Endothelial cell of umbilical vein (primary cell): ENCODE results near the gene LDLRAD4. TPM values are rescaled to one million over a fixed set of nuclear protein-coding genes. Genes with fewer than 3 reads are reported as not detected.

Source experiments
- BruUV-seq: library from RNA; stranded (reverse); fragments of 400-500 nt; replicated peaks from 2 replicates; lab custom pipeline; 2021; lab: Mats Ljungman, UMichigan
- CTCF ChIA-PET: fragments of 300-600, 350-600 bp; sonication (Branson Sonifier 250); formaldehyde crosslinking; loops from one replicate; lab custom pipeline; 2021; ENCODE audit warnings: antibody characterized with exemption, inconsistent platforms; lab: Charles Lee
- POLR2A ChIA-PET: fragments of 300-600, 350-600 bp; sonication (Branson Sonifier 250); formaldehyde crosslinking; loops from one replicate; lab custom pipeline; 2021; ENCODE audit warnings: antibody characterized with exemption, inconsistent platforms; lab: Charles Lee
- DNase-seq: peaks from one replicate; pipeline ENCODE4 v3.0.0-alpha.2; 2011; ENCODE audit warnings: low read depth, low spot score
- FAIRE-seq: peaks from 2 replicates; lab custom pipeline; 2011; peaks lifted over from hg19 to GRCh38; lab: Jason Lieb, UNC
- H2AFZ ChIP-seq: 2 replicates; pipeline ENCODE4 v1.6.0; 2012; ENCODE audit warnings: low read depth, low read length, control low read depth, inconsistent platforms
- H3K27ac ChIP-seq: 2 replicates; pipeline ENCODE4 v1.5.1; 2011; ENCODE audit warnings: low read depth, mild to moderate bottlenecking, control low read depth, low read length, moderate library complexity; ENCODE audit not compliant: insufficient read depth
- H3K27me3 ChIP-seq, 2 experiments: 2 replicates each; pipeline versions ENCODE4 v1.6.0 to v1.6.1; 2011; ENCODE audit warnings: low read length in 2 of 2, mixed read lengths in 1 of 2; ENCODE audit not compliant: control insufficient read depth in 2 of 2, insufficient read depth in 2 of 2
- H3K36me3 ChIP-seq, 2 experiments: 2 replicates in 1 of 2; 3 replicates in 1 of 2; pipeline ENCODE4 v1.5.1; 2011; ENCODE audit warnings: low read length in 2 of 2, mild to moderate bottlenecking in 1 of 2, moderate library complexity in 1 of 2; ENCODE audit not compliant: control insufficient read depth in 2 of 2, insufficient read depth in 2 of 2; ENCODE audit errors: extremely low read depth in 1 of 2
- H3K4me1 ChIP-seq: 3 replicates; pipeline ENCODE4 v1.5.1; 2011; ENCODE audit warnings: mild to moderate bottlenecking, low read length; ENCODE audit not compliant: control insufficient read depth, insufficient read depth; ENCODE audit errors: extremely low read depth
- H3K4me2 ChIP-seq: 2 replicates; pipeline ENCODE4 v1.6.1; 2011; ENCODE audit warnings: low read length, control low read depth, mixed read lengths; ENCODE audit not compliant: insufficient read depth
- H3K4me3 ChIP-seq, 3 experiments: fragments of 200-600 bp in 1 of 3; sonication (generic), shearing (Covaris generic) in 1 of 3; replicated peaks in 1 of 3; 2 replicates each; pipeline ENCODE4 v1.5.1; 2011 to 2016; ENCODE audit warnings: control low read depth in 3 of 3, low read length in 3 of 3, mild to moderate bottlenecking in 2 of 3, inconsistent platforms in 1 of 3, low read depth in 1 of 3, moderate library complexity in 1 of 3; ENCODE audit not compliant: insufficient read depth in 1 of 3
- H3K79me2 ChIP-seq: 2 replicates; pipeline ENCODE4 v1.6.0; 2012; ENCODE audit warnings: low read length, inconsistent platforms; ENCODE audit not compliant: control insufficient read depth, insufficient read depth
- H3K9ac ChIP-seq: replicated peaks from 2 replicates; pipeline ENCODE3; 2011; ENCODE audit warnings: low read length, control low read depth; ENCODE audit not compliant: insufficient read depth; ENCODE audit errors: extremely low read depth
- H3K9me1 ChIP-seq: replicated peaks from 3 replicates; pipeline ENCODE4 v1.6.0; 2011; ENCODE audit warnings: mild to moderate bottlenecking, low read length; ENCODE audit not compliant: control insufficient read depth, insufficient read depth; ENCODE audit errors: extremely low read depth
- H3K9me3 ChIP-seq: replicated peaks from 2 replicates; pipeline ENCODE4 v1.5.1; 2012; ENCODE audit warnings: low read length, inconsistent platforms; ENCODE audit not compliant: control insufficient read depth, insufficient read depth
- H4K20me1 ChIP-seq: replicated peaks from 2 replicates; pipeline ENCODE3; 2011; ENCODE audit warnings: mild to moderate bottlenecking, low read length; ENCODE audit not compliant: control insufficient read depth, insufficient read depth; ENCODE audit errors: extremely low read depth
- CTCF ChIP-seq, 2 donors: IDR thresholded peaks; 1 replicate in 1 of 2; 2 replicates in 1 of 2; pipeline ENCODE4 v1.5.1; 2011; ENCODE audit warnings: low read length in 2 of 2, mild to moderate bottlenecking in 2 of 2, moderate library complexity in 2 of 2, control low read depth in 1 of 2, inconsistent platforms in 1 of 2, low read depth in 1 of 2; ENCODE audit not compliant: insufficient read depth in 1 of 2; ENCODE audit errors: extremely low read depth in 1 of 2
- EZH2 ChIP-seq: IDR thresholded peaks from 2 replicates; pipeline ENCODE4 v1.6.1; 2012; ENCODE audit warnings: borderline replicate concordance, low read depth, mild to moderate bottlenecking, moderate library complexity, low read length, inconsistent platforms; ENCODE audit not compliant: severe bottlenecking
- FOS ChIP-seq: IDR thresholded peaks from 2 replicates; pipeline ENCODE4 v1.6.1; 2011; ENCODE audit warnings: mild to moderate bottlenecking, low read length, moderate library complexity, borderline replicate concordance; ENCODE audit not compliant: insufficient read depth
- GATA2 ChIP-seq: IDR thresholded peaks from 2 replicates; pipeline ENCODE4 v1.7.0; 2011; ENCODE audit warnings: low read depth, mild to moderate bottlenecking, moderate library complexity, mixed read lengths, low read length; ENCODE audit not compliant: insufficient read length, insufficient read depth
- JUN ChIP-seq: IDR thresholded peaks from 2 replicates; pipeline ENCODE4 v1.6.1; 2011; ENCODE audit warnings: borderline replicate concordance, low read depth; ENCODE audit not compliant: insufficient read length, insufficient read depth
- MAX ChIP-seq: IDR thresholded peaks from 2 replicates; pipeline ENCODE4 v1.6.1; 2011; ENCODE audit not compliant: insufficient read depth, insufficient read length
- MYC ChIP-seq: IDR thresholded peaks from one replicate; pipeline ENCODE4 v1.6.1; 2011; ENCODE audit warnings: mild to moderate bottlenecking, low read depth, low read length
- POLR2A ChIP-seq: IDR thresholded peaks from 2 replicates; pipeline ENCODE4 v1.6.1; 2012; ENCODE audit warnings: low read depth, mild to moderate bottlenecking, control low read depth, low read length
- POLR2AphosphoS5 ChIP-seq: IDR thresholded peaks from 2 replicates; pipeline ENCODE4 v1.6.1; 2012; ENCODE audit warnings: low read depth, mild to moderate bottlenecking, control low read depth, low read length, moderate library complexity; ENCODE audit not compliant: insufficient read depth
- dilution Hi-C: fragments of 300-500 bp; cut with MboI; formaldehyde crosslinking; loops from one replicate; pipeline ENCODE4 v1.15.0; 2019; ENCODE audit warnings: low sequenced_read_pairs; ENCODE audit not compliant: extremely low pct_ligation_motif_present
- intact Hi-C: fragments of 100-400 bp; cut with micrococcal nuclease; formaldehyde crosslinking; loops from one replicate; pipeline ENCODE4 v1.10.0; 2022
- polyA plus RNA-seq, 4 experiments: library from polyadenylated mRNA; depleted of rRNA in 3 of 4; stranded (reverse) in 3 of 4; unstranded in 1 of 4; fragments of >200 nt; gene quantifications; 2 replicates each; pipeline versions ENCODE4 v1.2.1 to v1.2.3, GENCODE V29; 2011 to 2012; ENCODE audit warnings: missing spikeins in 1 of 4
- total RNA-seq: library from RNA; stranded (reverse); gene quantifications from 2 replicates; pipeline ENCODE4 v1.2.3, GENCODE V29; 2021

The LDLRAD4 gene
- total and polyA plus RNA-seq, 2 donors (not counting 3 experiments of a cell fraction or from before 2014, with no cell fraction given), result 5.2 to 6.5 TPM

- Histone ChIP-seq H3K4me2 (no peak overlapping the region), H3K4me1 (no peaks in the 10 kb centered on the region), H2AFZ (no peak overlapping the region), H3K27me3 (peaks cover 0 to 5% of the 10 kb centered on the region in 2 experiments), H3K36me3 (no peaks in the 10 kb centered on the region), H3K9me3 (no peaks in the 10 kb centered on the region), H3K27ac (no peak overlapping the region), H4K20me1 (no peaks in the 10 kb centered on the region), H3K79me2 (no peaks in the 10 kb centered on the region), H3K9ac (no peak overlapping the region), H3K4me3 (no peak overlapping the region), H3K9me1 (no peaks in the 10 kb centered on the region)
- DNase-seq (no peak), FAIRE-seq (no peak)
- CTCF ChIA-PET, result interaction anchor here (1.1 kb wide), 1 partner anchor 200 kb away, joined by 4 read pairs; no protein-coding TSS in a partner anchor
- TF ChIP-seq MAX (no peak), CTCF (IDR thresholded peaks at IDR 0.05; ENCODE audit: extremely low read depth in 1 of 2, insufficient read depth in 1 of 2, low read depth in 1 of 2, low read length in 2 of 2) (no peak), MYC (no peak), FOS (no peak), JUN (no peak), EZH2 (no peak), GATA2 (no peak), POLR2AphosphoS5 (no peak), POLR2A (no peak)
- BruUV-seq, result no TSS peak
- POLR2A ChIA-PET, result no interaction called here
- intact Hi-C loops (loop anchor here (5.0 to 10.0 kb wide), 2 partner anchors 49 to 94 kb away; no protein-coding TSS in a partner anchor), dilution Hi-C loops (no loop called here)
These were observed 112.4 kb downstream of the LDLRAD4 start for GRCh38 chr18:13330996-13331395.
